ENCODE results near the gene STAMBP.

Gene STAMBP

GRCh38 chr2:73918856-73919255, 90.1 kb downstream of the STAMBP start:
- no peak for ATAC-seq
- Mint-ChIP-seq H3K27ac (no peak overlapping the region), H3K4me1 (no peaks in the 10 kb centered on the region), H3K27me3 (no peaks in the 10 kb centered on the region), H3K36me3 (no peaks in the 10 kb centered on the region), H3K9me3 (no peaks in the 10 kb centered on the region), H3K4me3 (no peak overlapping the region)

- Mint-ChIP-seq H3K4me1 (no peaks in the 10 kb centered on the region), H3K4me3 (no peak overlapping the region), H3K27me3 (no peaks in the 10 kb centered on the region), H3K9me3 (no peaks in the 10 kb centered on the region), H3K27ac (no peak overlapping the region), H3K36me3 (no peaks in the 10 kb centered on the region)
- ATAC-seq = no peak
Observed at GRCh38 chr2:73919596-73920228, 91.0 kb downstream of the STAMBP start.

GRCh38 chr2:73920577-73921545, 92.1 kb downstream of the STAMBP start:
- Mint-ChIP-seq H3K9me3 (no peaks in the 10 kb centered on the region), H3K4me1 (no peaks in the 10 kb centered on the region), H3K4me3 (no peak overlapping the region), H3K27me3 (no peaks in the 10 kb centered on the region), H3K36me3 (no peaks in the 10 kb centered on the region), H3K27ac (no peak overlapping the region)
- no peak for ATAC-seq

DNA sequence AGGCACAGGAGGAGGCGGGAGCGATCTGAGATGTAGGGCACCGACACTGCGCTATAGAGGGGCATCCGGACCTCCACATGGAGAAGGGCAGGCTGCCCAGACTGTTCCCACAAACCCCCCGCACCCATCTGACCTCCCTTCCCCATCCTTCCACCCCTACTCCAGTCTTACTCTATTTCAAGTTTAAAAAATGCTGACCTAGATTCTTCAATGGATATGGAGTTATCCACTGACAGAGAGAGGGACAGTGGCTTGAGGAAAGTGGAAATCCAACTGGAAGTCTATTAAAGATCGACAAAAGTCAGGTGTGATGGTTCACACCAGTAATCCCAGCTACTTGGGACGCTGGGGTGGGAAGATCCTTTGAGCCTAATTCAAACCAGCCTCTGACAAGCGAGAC, 92.8 kb downstream of the STAMBP start:
- Mint-ChIP-seq H3K27ac (no peak overlapping the region), H3K4me1 (no peaks in the 10 kb centered on the region)

DNA sequence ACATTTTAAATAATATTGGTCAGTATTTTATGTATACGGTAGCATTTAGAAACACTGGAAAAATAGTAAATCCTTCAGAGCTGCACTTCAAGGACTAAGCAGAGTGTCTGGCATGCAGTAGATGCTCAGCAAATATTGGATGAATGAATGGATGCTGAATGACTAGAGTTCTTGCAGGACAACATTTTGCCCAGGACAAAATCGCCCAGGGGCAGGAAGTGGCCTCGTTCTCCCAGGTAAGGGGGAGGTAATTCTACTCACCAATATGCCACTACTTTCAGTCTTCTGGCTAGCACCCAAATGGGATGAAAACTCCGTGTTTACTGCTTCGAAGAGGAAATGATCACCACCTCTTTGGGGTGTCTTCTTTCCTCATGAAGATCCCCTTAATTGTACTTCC, 93.9 kb downstream of the STAMBP start:
- Mint-ChIP-seq H3K4me3 (no peak overlapping the region), H3K36me3 (peaks cover 1% of the 10 kb centered on the region), H3K27me3 (no peaks in the 10 kb centered on the region), H3K4me1 (peaks cover 2% of the 10 kb centered on the region), H3K27ac (no peak overlapping the region), H3K9me3 (no peaks in the 10 kb centered on the region)
- ATAC-seq = no peak

More for the DNA sequence above, 92.8 kb downstream of the STAMBP start:
- H3K36me3 Mint-ChIP-seq = no peaks in the 10 kb centered on the region
- no peak for ATAC-seq
- H3K27me3 Mint-ChIP-seq = no peaks in the 10 kb centered on the region
- no peaks in the 10 kb centered on the region for H3K9me3 Mint-ChIP-seq
- H3K4me3 Mint-ChIP-seq = no peak overlapping the region

Measured in stimulated activated memory B cell treated with anti-CD40 and anti-IgM and Interleukin-4, amounts not matched to agents 10 μg/mL and 1 μg/mL and 100 μg/mL, for 72 hours (primary cell).